Skeletal muscle tissue (tissue), 4 donors: ENCODE measurements around the gene GNB5. TPM values are rescaled to one million over a fixed set of nuclear protein-coding genes. Genes with fewer than 3 reads are reported as not detected.
A peak's percentile ranks its signal among the peaks of the same experiment; 100 is the strongest.
"Not testable (repeated sequence)": the region's sequence is repeated elsewhere in the genome, so short reads cannot be mapped to it uniquely, and the experiment has no call there.

Source experiments
- H3K27ac ChIP-seq: one replicate; pipeline ENCODE4 v1.7.0; 2013; ENCODE audit warnings: mild to moderate bottlenecking, low read depth, low read length, inconsistent platforms
- H3K27me3 ChIP-seq, 3 donors: one replicate each; pipeline ENCODE4 v1.7.0; 2013; ENCODE audit warnings: low read length in 3 of 3; ENCODE audit not compliant: control insufficient read depth in 3 of 3, insufficient read depth in 3 of 3
- H3K36me3 ChIP-seq, 3 donors: one replicate each; pipeline ENCODE4 v1.7.0; 2013; ENCODE audit warnings: low read length in 3 of 3; ENCODE audit not compliant: control insufficient read depth in 3 of 3, insufficient read depth in 3 of 3
- H3K4me1 ChIP-seq, 3 donors: one replicate each; pipeline ENCODE4 v1.7.0; 2013; ENCODE audit warnings: low read length in 3 of 3, mild to moderate bottlenecking in 3 of 3; ENCODE audit not compliant: control insufficient read depth in 3 of 3, insufficient read depth in 3 of 3
- H3K4me3 ChIP-seq, 3 donors: one replicate each; pipeline ENCODE4 v1.7.0; 2013; ENCODE audit warnings: low read length in 3 of 3
- H3K9ac ChIP-seq, 3 donors: one replicate each; pipeline ENCODE4 v1.7.0; 2013; ENCODE audit warnings: low read length in 3 of 3, mild to moderate bottlenecking in 3 of 3, moderate library complexity in 2 of 3, low read depth in 1 of 3
- H3K9me3 ChIP-seq, 3 donors: one replicate each; pipeline ENCODE4 v1.7.0; 2013; ENCODE audit warnings: low read length in 3 of 3; ENCODE audit not compliant: control insufficient read depth in 3 of 3
- total RNA-seq: library from RNA; depleted of rRNA; stranded (reverse); fragments of >200 nt; gene quantifications from one replicate; pipeline ENCODE4 v1.2.3, GENCODE V29; 2014
- donor health status: Osteomylitis.

The GNB5 gene
- total RNA-seq, 1 donor from 2014 or later, result 2.6 TPM

- Histone ChIP-seq H3K9ac (no peak overlapping the region), H3K27ac (no peak overlapping the region), H3K27me3 (no peaks in the 10 kb centered on the region), H3K36me3 (no peaks in the 10 kb centered on the region), H3K4me1 (peaks cover 3 to 7% (median 4%) of the 10 kb centered on the region in 3 donors), H3K9me3 (no peaks in the 10 kb centered on the region), H3K4me3 (no peak overlapping the region)
Measured at GRCh38 chr15:52099651-52100272, 91.4 kb downstream of the GNB5 start.

- H3K36me3 ChIP-seq, result no peaks in the 10 kb centered on the region
- no peak overlapping the region for H3K9ac ChIP-seq
- peaks cover 0 to 4% (median 0%) of the 10 kb centered on the region in 3 donors for H3K27me3 ChIP-seq
- H3K4me1 ChIP-seq, result peaks cover 12 to 18% (median 17%) of the 10 kb centered on the region in 3 donors
- no peak overlapping the region for H3K27ac ChIP-seq
- no peaks in the 10 kb centered on the region for H3K9me3 ChIP-seq
- H3K4me3 ChIP-seq, result no peak overlapping the region
Measured at GRCh38 chr15:52098323-52098722, 92.9 kb downstream of the GNB5 start.

- peaks cover 12 to 18% (median 17%) of the 10 kb centered on the region in 3 donors for H3K4me1 ChIP-seq
- no peaks in the 10 kb centered on the region for H3K36me3 ChIP-seq
- no peak overlapping the region for H3K27ac ChIP-seq
- H3K27me3 ChIP-seq, result peaks cover 0 to 4% (median 0%) of the 10 kb centered on the region in 3 donors
- H3K9ac ChIP-seq, result no peak overlapping the region
- H3K4me3 ChIP-seq, result no peak overlapping the region
- no peaks in the 10 kb centered on the region for H3K9me3 ChIP-seq
Measured at GRCh38 chr15:52097180-52097579, 94.0 kb downstream of the GNB5 start.

GRCh38 chr15:52096536-52096935 is 94.7 kb downstream of the GNB5 start:
- H3K36me3 ChIP-seq, H3K27ac ChIP-seq, H3K9ac ChIP-seq, H3K4me3 ChIP-seq, H3K27me3 ChIP-seq, H3K9me3 ChIP-seq: not testable (repeated sequence)
- peaks cover 12 to 18% (median 17%) of the 10 kb centered on the region in 3 donors for H3K4me1 ChIP-seq

GRCh38 chr15:52095597-52096262 is 95.5 kb downstream of the GNB5 start:
- H3K9ac ChIP-seq, result no peak overlapping the region
- H3K4me3 ChIP-seq, result no peak overlapping the region
- peaks cover 12 to 17% (median 14%) of the 10 kb centered on the region in 3 donors for H3K4me1 ChIP-seq
- H3K27ac ChIP-seq, result no peak overlapping the region
- no peaks in the 10 kb centered on the region for H3K36me3 ChIP-seq
- H3K9me3 ChIP-seq, result no peaks in the 10 kb centered on the region
- H3K27me3 ChIP-seq, result peaks cover 0 to 4% (median 0%) of the 10 kb centered on the region in 3 donors

- Histone ChIP-seq H3K9me3 (peaks cover 0 to 3% (median 0%) of the 10 kb centered on the region in 3 donors), H3K27ac (peak overlapping the region; percentile 52), H3K9ac (no peak overlapping the region), H3K27me3 (peaks cover 0 to 4% (median 0%) of the 10 kb centered on the region in 3 donors), H3K4me3 (no peak overlapping the region), H3K36me3 (no peaks in the 10 kb centered on the region), H3K4me1 (peaks cover 12 to 17% (median 14%) of the 10 kb centered on the region in 3 donors)
Measured at GRCh38 chr15:52094811-52095584, 96.2 kb downstream of the GNB5 start.

GRCh38 chr15:52093539-52094510 is 97.4 kb downstream of the GNB5 start:
- H3K36me3 ChIP-seq, result no peaks in the 10 kb centered on the region
- H3K9me3 ChIP-seq, result peaks cover 0 to 3% (median 0%) of the 10 kb centered on the region in 3 donors
- H3K4me1 ChIP-seq, result peaks cover 12 to 17% (median 14%) of the 10 kb centered on the region in 3 donors
- peak overlapping the region; percentile 24 for H3K27ac ChIP-seq
- peaks cover 0 to 4% (median 0%) of the 10 kb centered on the region in 3 donors for H3K27me3 ChIP-seq
- H3K4me3 ChIP-seq, result peak overlapping the region in 1 of 3 donors; percentile 7
- no peak overlapping the region for H3K9ac ChIP-seq

- Histone ChIP-seq H3K4me1 (peaks cover 12 to 17% (median 14%) of the 10 kb centered on the region in 3 donors), H3K9ac (no peak overlapping the region), H3K27me3 (peaks cover 0 to 4% (median 0%) of the 10 kb centered on the region in 3 donors), H3K9me3 (peaks cover 0 to 3% (median 0%) of the 10 kb centered on the region in 3 donors), H3K36me3 (no peaks in the 10 kb centered on the region), H3K27ac (no peak overlapping the region), H3K4me3 (no peak overlapping the region)
Measured at GRCh38 chr15:52093167-52093538, 98.0 kb downstream of the GNB5 start.

GRCh38 chr15:52090193-52090592 is 101.0 kb downstream of the GNB5 start:
- H3K4me1 ChIP-seq, result peaks cover 12 to 17% (median 14%) of the 10 kb centered on the region in 3 donors
- no peak overlapping the region for H3K9ac ChIP-seq
- H3K4me3 ChIP-seq, result no peak overlapping the region
- no peaks in the 10 kb centered on the region for H3K36me3 ChIP-seq
- H3K9me3 ChIP-seq, result peaks cover 0 to 9% (median 7%) of the 10 kb centered on the region in 3 donors
- H3K27me3 ChIP-seq, result peaks cover 0 to 4% (median 0%) of the 10 kb centered on the region in 3 donors
- H3K27ac ChIP-seq, result no peak overlapping the region
